Ovary (tissue), 9 donors: ENCODE data around the gene CST4. TPM values are rescaled to one million over a fixed set of nuclear protein-coding genes. Genes with fewer than 3 reads are reported as not detected.
"Not testable (repeated sequence)": the region's sequence is repeated elsewhere in the genome, so short reads cannot be mapped to it uniquely, and the experiment has no call there.

Experiments
- DNase-seq, 5 donors: peaks; one replicate each; pipeline ENCODE4 v3.0.0-alpha.2; 2019 to 2020
- H3K27ac ChIP-seq, 2 donors: fragments of 200-600 bp; one replicate each; pipeline versions ENCODE4 v1.5.1 to v1.8.0; 2019 to 2022
- H3K27me3 ChIP-seq: fragments of 200-600 bp; one replicate; pipeline ENCODE4 v1.8.0; 2022
- H3K36me3 ChIP-seq: fragments of 200-600 bp; sonication (generic); one replicate; pipeline ENCODE4 v1.5.1; 2019
- H3K4me1 ChIP-seq: one replicate; pipeline ENCODE4 v1.8.1; 2013; ENCODE audit warnings: mild to moderate bottlenecking, moderate library complexity; ENCODE audit not compliant: insufficient read depth
- H3K4me3 ChIP-seq: fragments of 200-600 bp; sonication (generic); one replicate; pipeline ENCODE4 v1.5.1; 2017
- H3K9me3 ChIP-seq, 2 donors: fragments of 200-600 bp in 1 of 2; sonication (generic) in 1 of 2; one replicate each; pipeline versions ENCODE4 v1.5.1 to v1.8.1; 2013 to 2019; ENCODE audit warnings: mild to moderate bottlenecking in 1 of 2, moderate library complexity in 1 of 2
- CTCF ChIP-seq, 3 donors: fragments of 450-650 bp in 2 of 3; fragments of 200-600 bp in 1 of 3; IDR thresholded peaks; one replicate each; pipeline versions ENCODE4 v1.5.1 to v1.8.0; 2016 to 2022; ENCODE audit warnings: antibody characterized with exemption in 3 of 3, mild to moderate bottlenecking in 1 of 3
- EP300 ChIP-seq: sonication (generic); formaldehyde crosslinking; IDR thresholded peaks from one replicate; pipeline ENCODE4 v1.6.1; 2017; ENCODE audit warnings: antibody characterized with exemption
- POLR2A ChIP-seq: fragments of 450-650 bp; IDR thresholded peaks from one replicate; pipeline ENCODE4 v1.6.1; 2017; ENCODE audit warnings: antibody characterized with exemption, mild to moderate bottlenecking, moderate library complexity
- WGBS, 3 donors: extraction: QIAGEN DNeasy Blood & Tissue Kit in 1 of 3; methylation state at CpG; one replicate each; pipeline versions ENCODE4 v1.1.5 to v1.1.7; 2013 to 2017; 5-methylcytosine and 5-hydroxymethylcytosine counted together
- intact Hi-C, 4 donors: fragments of 100-400 bp; cut with DNase I; formaldehyde crosslinking; loops; one replicate each; pipeline versions ENCODE4 v1.11.0 to v1.15.1; 2022 to 2023
- polyA plus RNA-seq, 2 donors: library from polyadenylated mRNA; stranded (reverse); fragments of 200-250 nt in 1 of 2; fragments of 350-450 nt in 1 of 2; fragmentation: Illumina TruSeq in 1 of 2; extraction: RNeasy Lipid Tissue Mini Kit (QIAGEN cat#74804) in 1 of 2; gene quantifications; one replicate each; pipeline ENCODE4 v1.2.3, GENCODE V29; 2013 to 2014
- total RNA-seq, 7 donors: library from RNA; depleted of rRNA in 2 of 7; stranded (reverse); fragments of >200 nt in 2 of 7; fragmentation: NEBNext Ultra II Directional in 3 of 7; extraction: Animal tissue kit (Norgen Biotek cat#: 25700) in 3 of 7; gene quantifications; one replicate each; pipeline versions ENCODE4 v1.1.0 to v1.2.4, GENCODE V29; 2016 to 2023
- donor health status: DM: no; HTN: no; CAD: no; lungs with moderate emphysema.
- donor health status: DM: no; HTN: no; CAD: no.
- donor health status: Bipolar disorder and iron deficiency.
- donor health status: DM: yes; HTN: yes; CAD: no.
- donor health status: DM: no; HTN: no; CAD: no.
- donor health status: DM: yes; HTN: yes; CAD: no.

The CST4 gene
- total and polyA plus RNA-seq, 9 donors: not detected

GRCh38 chr20:23667666-23668065 lies 21.2 kb downstream of the CST4 start:
- Histone ChIP-seq H3K36me3 (no peaks in the 10 kb centered on the region), H3K27me3 (no peaks in the 10 kb centered on the region), H3K4me3 (no peak overlapping the region), H3K27ac (no peak overlapping the region), H3K9me3 (no peaks in the 10 kb centered on the region), H3K4me1 (no peaks in the 10 kb centered on the region)
- WGBS, 3 donors: 80 to 88% (median 80%) methylated on average over 7 of the region's 7 CpGs
- intact Hi-C loops: no loop called here
- DNase-seq: no peak
- no peak for TF ChIP-seq EP300
- no peak for TF ChIP-seq CTCF (IDR thresholded peaks at IDR 0.05)
- no peak for TF ChIP-seq POLR2A

GRCh38 chr20:23666698-23667097 lies 22.1 kb downstream of the CST4 start:
- H3K9me3 ChIP-seq: no peaks in the 10 kb centered on the region
- intact Hi-C loops: no loop called here
- no peaks in the 10 kb centered on the region for H3K36me3 ChIP-seq
- DNase-seq: no peak
- TF ChIP-seq POLR2A (no peak), EP300 (no peak), CTCF (IDR thresholded peaks at IDR 0.05) (no peak)
- 11 to 22% (median 14%) methylated on average over 3 of the region's 3 CpGs for WGBS, 3 donors
- no peaks in the 10 kb centered on the region for H3K27me3 ChIP-seq
- H3K27ac ChIP-seq: no peak overlapping the region
- no peaks in the 10 kb centered on the region for H3K4me1 ChIP-seq
- H3K4me3 ChIP-seq: no peak overlapping the region

- Histone ChIP-seq H3K27ac (no peak overlapping the region), H3K4me1 (no peaks in the 10 kb centered on the region), H3K9me3 (no peaks in the 10 kb centered on the region), H3K27me3 (no peaks in the 10 kb centered on the region), H3K4me3 (no peak overlapping the region), H3K36me3 (no peaks in the 10 kb centered on the region)
- 68 to 75% (median 73%) methylated on average over 4 of the region's 4 CpGs for WGBS, 3 donors
- TF ChIP-seq EP300: no peak
- no peak for TF ChIP-seq POLR2A
- no peak for TF ChIP-seq CTCF (IDR thresholded peaks at IDR 0.05)
- DNase-seq: no peak
- intact Hi-C loops: no loop called here
Observed at GRCh38 chr20:23666189-23666588, 22.6 kb downstream of the CST4 start.

- Histone ChIP-seq H3K4me1 (no peaks in the 10 kb centered on the region), H3K9me3 (no peaks in the 10 kb centered on the region), H3K4me3 (no peak overlapping the region), H3K27ac (no peak overlapping the region), H3K27me3 (no peaks in the 10 kb centered on the region), H3K36me3 (no peaks in the 10 kb centered on the region)
- no peak for TF ChIP-seq POLR2A
- no peak for TF ChIP-seq EP300
- TF ChIP-seq CTCF (IDR thresholded peaks at IDR 0.05): no peak
- intact Hi-C loops: no loop called here
- DNase-seq: no peak
- 87 to 92% (median 91%) methylated on average over 3 of the region's 3 CpGs for WGBS, 3 donors
Observed at GRCh38 chr20:23664954-23665353, 23.9 kb downstream of the CST4 start.

GRCh38 chr20:23664046-23664445 lies 24.8 kb downstream of the CST4 start:
- 62 to 77% (median 67%) methylated on average over 4 of the region's 4 CpGs for WGBS, 3 donors
- H3K4me1 ChIP-seq, H3K27me3 ChIP-seq, H3K4me3 ChIP-seq, H3K36me3 ChIP-seq, H3K27ac ChIP-seq, H3K9me3 ChIP-seq, intact Hi-C loops, DNase-seq: not testable (repeated sequence)
